Nephron progenitor cell (in vitro differentiated cells): ENCODE data around the gene NCL.
"Not testable (repeated sequence)": the region's sequence is repeated elsewhere in the genome, so short reads cannot be mapped to it uniquely, and the experiment has no call there.

Experiments
- DNase-seq: peaks from one replicate; pipeline ENCODE4 v3.0.0; 2021
- H3K27ac Mint-ChIP-seq: 2 replicates; pipeline ENCODE4 v1.8.0; 2021; ENCODE audit warnings: mild to moderate bottlenecking, moderate library complexity, mixed read lengths
- H3K27me3 Mint-ChIP-seq: 2 replicates; pipeline ENCODE4 v1.8.0; 2021; ENCODE audit warnings: mild to moderate bottlenecking, low read depth, mixed read lengths; ENCODE audit not compliant: poor library complexity
- H3K36me3 Mint-ChIP-seq: 2 replicates; pipeline ENCODE4 v1.8.0; 2021; ENCODE audit warnings: low read depth, mixed read lengths
- H3K4me1 Mint-ChIP-seq: 2 replicates; pipeline ENCODE4 v1.8.0; 2021; ENCODE audit warnings: mixed read lengths
- H3K4me3 Mint-ChIP-seq: 2 replicates; pipeline ENCODE4 v1.8.0; 2021; ENCODE audit warnings: mild to moderate bottlenecking, moderate library complexity, mixed read lengths
- H3K9me3 Mint-ChIP-seq: 2 replicates; pipeline ENCODE4 v1.8.0; 2021; ENCODE audit warnings: mild to moderate bottlenecking, moderate library complexity, mixed read lengths
- TF ChIP-seq, protein P1 (sequence below): fragments of 200-600 bp; sonication (generic); IDR thresholded peaks from 2 replicates; pipeline ENCODE4 v1.5.0; 2021; ENCODE audit warnings: antibody characterized with exemption

The NCL gene

DNA sequence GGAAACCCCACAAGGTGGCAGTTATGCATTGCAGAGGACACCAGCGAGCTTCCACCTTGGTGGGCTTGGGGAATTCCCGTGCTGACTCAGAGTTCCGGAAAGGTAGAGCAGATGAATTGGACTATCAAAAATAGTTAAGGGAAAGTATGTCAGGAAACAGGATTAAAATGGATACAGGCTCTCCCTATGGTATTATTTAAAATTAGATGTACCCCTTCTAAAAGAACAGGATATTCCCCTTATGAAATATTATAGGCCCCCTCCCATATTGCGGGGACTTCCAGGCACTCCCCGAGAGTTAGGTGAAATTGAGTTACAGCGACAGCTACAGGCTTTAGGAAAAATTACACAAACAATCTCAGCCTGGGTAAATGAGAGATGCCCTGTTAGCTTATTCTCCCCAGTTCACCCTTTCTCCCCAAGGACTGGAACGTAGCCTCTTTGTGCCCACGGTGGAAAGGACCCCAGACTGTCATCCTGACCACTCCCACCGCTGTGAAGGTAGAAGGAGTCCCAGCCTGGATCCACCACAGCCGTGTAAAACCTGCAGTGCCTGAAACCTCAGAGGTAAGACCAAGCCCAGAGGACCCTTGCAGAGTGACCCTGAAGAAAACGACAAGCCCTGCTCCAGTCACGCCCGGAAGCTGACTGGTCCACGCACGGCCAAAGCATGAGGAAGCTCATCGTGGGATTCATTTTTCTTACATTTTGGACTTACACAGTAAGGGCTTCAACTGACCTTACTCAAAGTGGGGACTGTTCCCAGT is 58.5 kb downstream of the NCL start:
- not testable (repeated sequence) for H3K27me3 Mint-ChIP-seq, DNase-seq, H3K27ac Mint-ChIP-seq, H3K4me3 Mint-ChIP-seq, H3K36me3 Mint-ChIP-seq
- H3K9me3 Mint-ChIP-seq, result peaks cover 17% of the 10 kb centered on the region
- TF ChIP-seq, protein P1, sequence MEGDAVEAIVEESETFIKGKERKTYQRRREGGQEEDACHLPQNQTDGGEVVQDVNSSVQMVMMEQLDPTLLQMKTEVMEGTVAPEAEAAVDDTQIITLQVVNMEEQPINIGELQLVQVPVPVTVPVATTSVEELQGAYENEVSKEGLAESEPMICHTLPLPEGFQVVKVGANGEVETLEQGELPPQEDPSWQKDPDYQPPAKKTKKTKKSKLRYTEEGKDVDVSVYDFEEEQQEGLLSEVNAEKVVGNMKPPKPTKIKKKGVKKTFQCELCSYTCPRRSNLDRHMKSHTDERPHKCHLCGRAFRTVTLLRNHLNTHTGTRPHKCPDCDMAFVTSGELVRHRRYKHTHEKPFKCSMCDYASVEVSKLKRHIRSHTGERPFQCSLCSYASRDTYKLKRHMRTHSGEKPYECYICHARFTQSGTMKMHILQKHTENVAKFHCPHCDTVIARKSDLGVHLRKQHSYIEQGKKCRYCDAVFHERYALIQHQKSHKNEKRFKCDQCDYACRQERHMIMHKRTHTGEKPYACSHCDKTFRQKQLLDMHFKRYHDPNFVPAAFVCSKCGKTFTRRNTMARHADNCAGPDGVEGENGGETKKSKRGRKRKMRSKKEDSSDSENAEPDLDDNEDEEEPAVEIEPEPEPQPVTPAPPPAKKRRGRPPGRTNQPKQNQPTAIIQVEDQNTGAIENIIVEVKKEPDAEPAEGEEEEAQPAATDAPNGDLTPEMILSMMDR, result peak; percentile 64
- H3K4me1 Mint-ChIP-seq, result peaks cover 33% of the 10 kb centered on the region

DNA sequence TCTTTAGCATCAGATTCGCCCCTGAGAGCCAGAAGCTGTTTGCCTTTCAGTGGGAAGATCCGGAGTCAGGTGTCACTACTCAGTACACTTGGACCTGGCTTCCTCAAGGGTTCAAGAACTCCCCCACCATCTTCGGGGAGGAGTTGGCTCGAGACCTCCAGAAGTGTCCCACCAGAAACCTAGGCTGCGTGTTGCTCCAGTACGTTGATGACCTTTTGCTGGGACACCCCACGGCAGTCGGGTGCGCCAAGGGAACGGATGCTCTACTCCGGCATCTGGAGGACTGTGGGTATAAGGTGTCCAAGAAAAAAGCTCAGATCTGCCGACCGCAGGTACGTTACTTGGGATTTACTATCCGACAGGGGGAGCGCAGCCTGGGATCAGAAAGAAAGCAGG is 60.1 kb downstream of the NCL start:
- peaks cover 43% of the 10 kb centered on the region for H3K4me1 Mint-ChIP-seq
- DNase-seq, H3K27me3 Mint-ChIP-seq, H3K9me3 Mint-ChIP-seq, H3K36me3 Mint-ChIP-seq, H3K4me3 Mint-ChIP-seq, H3K27ac Mint-ChIP-seq: not testable (repeated sequence)
